ENCODE measurements around the gene NMT1.

Gene NMT1

GRCh38 chr17:45060797-45061605, at the start of gene NMT1:
Gene NMT1, plus strand, starts transcription at chr17:45061317. Its CDS starts 13 bp downstream, at chr17:45061330.
- peak; percentile 88 to 91 for DNase-seq (ENCODE audit: low read depth in 2 of 2)

- DNase-seq (ENCODE audit: low read depth in 2 of 2): no peak
These were observed 49.4 kb upstream of the NMT1 start for GRCh38 chr17:45011767-45012166.

DNA sequence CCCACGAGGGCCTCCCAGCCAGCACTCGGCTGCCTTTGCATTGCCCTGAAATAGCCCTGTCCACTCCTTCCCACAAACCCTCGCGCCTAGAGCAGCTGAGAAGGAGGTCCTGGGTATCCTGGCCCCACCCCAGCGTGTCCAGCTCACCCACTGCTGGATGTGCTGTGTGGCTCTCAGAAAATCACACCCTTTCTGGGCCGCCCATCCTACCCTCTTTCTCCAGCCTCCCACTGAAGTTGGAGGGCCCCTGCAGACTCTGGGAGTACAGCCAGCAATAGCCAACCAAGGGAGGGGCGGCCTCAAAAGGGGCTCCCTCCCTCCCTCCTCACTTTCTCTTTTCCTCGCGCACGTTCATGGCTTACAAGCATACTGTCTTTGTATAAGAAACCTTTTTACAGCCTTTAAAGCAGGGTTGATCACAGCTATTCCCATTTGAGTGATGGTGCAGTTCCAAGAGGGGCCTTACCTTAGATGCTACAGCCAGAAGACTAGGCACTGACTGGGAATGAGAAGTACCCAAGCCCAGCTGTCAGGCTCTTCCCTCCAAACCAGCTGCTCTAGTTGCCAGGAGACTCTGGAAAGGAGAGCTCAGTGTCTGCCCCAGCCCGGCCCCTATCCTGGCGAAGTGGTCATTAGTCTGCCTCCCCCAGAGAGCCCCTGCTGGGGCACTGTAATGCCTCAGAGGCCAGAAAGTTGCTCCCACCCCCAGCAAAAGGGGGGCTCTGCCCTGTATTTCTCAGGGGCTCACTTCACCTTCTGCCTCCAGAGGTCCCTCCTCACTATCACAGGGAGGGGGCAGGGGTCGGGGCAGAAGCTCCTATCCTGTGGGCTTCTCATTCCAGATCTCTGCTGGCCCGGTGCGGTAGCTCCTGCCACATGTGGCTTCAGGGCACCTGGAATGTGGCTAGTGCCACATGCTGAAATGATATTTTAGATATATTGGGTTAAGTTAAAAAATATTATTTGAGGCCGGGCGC, 47.8 kb upstream of the NMT1 start:
- no peak for DNase-seq (ENCODE audit: low read depth in 2 of 2)

DNA sequence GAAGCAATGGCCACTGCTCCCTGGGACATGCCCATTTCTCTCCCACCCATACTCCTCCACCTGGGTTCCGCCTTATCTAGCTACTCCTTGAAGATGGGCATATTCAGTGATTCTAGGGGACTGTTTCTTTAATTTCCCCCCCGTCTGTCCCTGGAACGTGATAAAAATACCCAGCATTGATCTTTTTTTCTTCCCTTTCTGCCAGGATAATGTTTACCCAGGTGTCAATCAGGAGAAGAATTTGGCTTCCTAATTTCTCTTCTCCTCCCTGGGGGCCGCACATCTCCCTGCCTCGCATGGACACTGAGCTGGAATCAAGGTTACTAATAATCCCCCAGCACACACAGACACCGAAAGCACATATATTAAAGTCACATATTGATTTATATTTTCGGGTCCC, 44.9 kb upstream of the NMT1 start:
- DNase-seq (ENCODE audit: low read depth in 2 of 2): no peak

DNA sequence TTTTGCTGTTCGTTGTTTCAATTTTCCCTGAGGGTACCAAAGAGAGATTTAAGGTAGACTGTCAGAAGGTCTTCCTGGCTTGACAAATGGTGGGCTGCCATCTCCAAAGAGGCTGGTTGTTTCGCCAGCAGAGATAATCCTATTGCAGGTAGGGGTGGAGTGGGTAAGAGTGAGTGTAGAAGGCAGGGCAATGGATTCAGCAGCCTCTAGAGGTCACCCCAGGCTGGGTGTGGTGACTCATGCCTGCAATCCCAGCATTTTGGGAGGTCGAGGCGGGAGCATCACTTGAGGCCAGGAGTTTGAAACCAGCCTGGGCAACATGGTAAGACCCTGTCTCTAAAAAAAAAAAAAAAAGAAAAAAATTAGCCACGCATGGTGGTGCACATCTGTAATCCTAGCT, 44.3 kb upstream of the NMT1 start:
- DNase-seq (ENCODE audit: low read depth in 2 of 2): no peak

DNA sequence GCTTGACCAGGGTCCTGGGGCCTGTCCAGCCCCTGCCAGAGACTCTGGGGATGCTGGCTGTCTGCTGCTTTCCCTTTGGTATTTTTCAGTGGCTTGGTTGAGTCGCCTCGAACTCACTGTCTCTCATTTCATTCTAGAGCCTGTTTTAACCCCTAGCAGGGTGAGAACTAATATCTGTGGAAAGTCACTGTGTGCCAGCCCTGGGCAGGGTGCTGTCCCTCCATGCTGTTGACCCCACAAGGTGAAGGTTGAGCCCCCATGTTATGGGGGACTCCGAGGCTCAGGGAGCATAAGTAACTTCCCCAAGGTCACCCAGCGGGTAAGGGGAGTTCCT, 42.6 kb upstream of the NMT1 start:
- DNase-seq (ENCODE audit: low read depth in 2 of 2): no peak

DNA sequence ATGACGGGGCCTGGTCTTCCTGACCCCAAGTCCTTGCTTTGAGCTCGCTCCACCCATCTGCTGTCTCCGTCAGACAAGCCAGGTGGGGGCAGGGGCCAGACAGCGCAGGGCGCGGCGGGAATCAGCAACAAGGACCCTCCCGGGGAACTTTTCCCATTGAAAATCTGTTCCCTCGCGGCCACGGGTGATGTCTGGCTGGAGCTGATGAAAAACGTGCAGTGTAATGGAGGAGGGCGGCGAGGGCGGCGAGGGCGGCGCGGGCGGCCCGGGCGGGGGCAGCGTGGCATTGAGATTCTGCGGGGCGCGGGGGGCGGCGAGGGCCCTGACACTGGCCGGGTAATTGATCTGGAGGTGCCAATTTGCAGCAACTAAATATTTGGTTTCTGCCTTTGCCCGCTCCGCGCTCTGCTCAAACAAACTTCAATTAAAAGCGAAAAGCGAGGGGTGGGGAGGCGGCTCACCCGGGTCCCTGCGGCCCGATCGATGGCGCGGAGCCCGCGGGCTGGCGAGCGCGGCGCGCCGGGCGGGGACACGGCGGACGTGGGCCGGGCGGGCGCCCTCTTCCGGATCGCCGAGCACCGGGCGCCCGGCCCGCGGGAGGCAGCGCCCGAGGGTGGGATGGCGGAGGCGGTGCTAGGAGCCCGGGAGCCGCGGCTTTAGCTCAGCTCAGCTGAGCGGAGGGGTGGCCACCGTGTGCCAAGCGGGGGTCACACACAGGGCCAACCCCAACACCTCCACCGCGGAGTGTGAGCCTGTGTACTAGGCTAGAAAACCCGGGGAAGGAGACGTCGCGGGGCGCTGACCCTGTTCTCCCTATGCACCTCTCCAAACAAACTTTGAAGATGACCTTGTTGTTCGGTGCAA, 42.0 kb upstream of the NMT1 start:
- peak; percentile 9 to 42 for DNase-seq (ENCODE audit: low read depth in 2 of 2)

DNA sequence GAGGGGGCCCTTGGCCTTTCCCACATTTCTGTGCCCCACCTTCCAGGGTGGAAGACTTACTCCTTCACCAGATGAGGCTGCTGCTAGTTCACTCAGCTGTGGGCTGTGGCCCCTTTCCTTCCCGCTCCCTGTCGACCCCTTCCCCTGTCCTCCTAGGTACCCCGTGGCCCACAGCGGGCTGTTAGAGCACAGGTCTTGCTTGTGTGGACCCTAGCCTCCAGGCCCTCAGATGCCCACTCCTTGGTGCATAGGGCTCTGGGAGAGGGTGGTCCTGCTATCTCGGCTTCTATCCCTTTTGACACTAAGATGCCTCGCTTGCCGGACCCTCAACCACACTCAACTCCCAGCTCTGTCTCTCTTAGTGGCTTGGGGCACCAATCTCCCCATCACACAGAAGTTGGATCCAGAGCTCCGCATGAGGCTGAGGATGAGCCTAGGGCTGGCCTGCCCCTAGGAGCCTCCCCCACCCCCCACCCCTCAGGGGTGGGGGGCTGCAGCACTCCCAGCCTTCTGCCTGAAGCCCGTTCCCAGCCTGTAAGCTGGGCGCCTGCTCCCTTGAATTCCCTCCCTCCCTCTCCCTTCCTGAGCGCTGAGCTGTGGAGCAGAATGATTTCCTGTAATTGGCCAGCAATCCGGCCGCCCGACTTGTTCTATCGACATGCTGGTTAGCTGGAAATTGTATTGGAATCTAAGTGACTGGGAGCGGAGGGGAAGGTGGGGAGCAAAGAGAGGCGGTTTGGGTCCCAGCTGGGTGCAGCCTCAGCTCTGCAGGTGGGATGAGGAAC, 40.6 kb upstream of the NMT1 start:
- DNase-seq (ENCODE audit: low read depth in 2 of 2): no peak

DNA sequence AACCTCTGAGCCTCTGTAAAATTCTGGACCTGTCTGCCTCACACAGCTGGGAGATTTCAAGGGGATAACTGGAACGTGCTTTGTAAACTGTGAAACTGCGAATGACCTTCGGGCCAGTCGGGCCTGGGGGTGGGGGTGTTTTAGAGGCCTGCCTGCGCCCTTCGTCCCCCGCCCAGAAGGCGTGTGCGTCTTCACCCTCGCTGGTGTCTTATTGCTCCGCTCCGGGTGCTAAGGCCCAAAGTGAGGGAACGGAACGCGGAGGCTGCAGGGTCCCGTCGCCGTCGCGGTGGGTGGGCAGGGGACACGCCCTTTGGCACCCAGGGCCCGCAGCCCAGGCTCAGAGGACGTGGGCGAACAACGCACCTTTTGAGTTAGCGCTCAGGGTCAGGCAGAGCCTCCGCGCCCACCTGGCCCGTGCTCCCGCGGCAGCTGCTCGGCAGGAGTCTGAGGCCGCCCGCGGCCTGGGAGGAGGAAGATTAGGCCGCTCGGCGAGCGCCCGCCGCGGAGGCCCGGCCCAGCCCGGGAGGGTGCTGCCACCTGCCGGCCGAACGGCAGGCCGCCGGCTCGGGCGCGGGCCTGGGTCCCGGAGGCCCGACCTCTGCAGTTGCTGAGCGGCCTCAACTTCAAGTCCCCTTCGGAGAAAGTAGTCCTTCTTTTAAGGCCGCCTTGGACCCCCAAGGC, 39.4 kb upstream of the NMT1 start:
- DNase-seq (ENCODE audit: low read depth in 2 of 2): peak; percentile 51 to 68

GRCh38 chr17:45022288-45022648, 38.8 kb upstream of the NMT1 start:
- DNase-seq (ENCODE audit: low read depth in 2 of 2): no peak

DNA sequence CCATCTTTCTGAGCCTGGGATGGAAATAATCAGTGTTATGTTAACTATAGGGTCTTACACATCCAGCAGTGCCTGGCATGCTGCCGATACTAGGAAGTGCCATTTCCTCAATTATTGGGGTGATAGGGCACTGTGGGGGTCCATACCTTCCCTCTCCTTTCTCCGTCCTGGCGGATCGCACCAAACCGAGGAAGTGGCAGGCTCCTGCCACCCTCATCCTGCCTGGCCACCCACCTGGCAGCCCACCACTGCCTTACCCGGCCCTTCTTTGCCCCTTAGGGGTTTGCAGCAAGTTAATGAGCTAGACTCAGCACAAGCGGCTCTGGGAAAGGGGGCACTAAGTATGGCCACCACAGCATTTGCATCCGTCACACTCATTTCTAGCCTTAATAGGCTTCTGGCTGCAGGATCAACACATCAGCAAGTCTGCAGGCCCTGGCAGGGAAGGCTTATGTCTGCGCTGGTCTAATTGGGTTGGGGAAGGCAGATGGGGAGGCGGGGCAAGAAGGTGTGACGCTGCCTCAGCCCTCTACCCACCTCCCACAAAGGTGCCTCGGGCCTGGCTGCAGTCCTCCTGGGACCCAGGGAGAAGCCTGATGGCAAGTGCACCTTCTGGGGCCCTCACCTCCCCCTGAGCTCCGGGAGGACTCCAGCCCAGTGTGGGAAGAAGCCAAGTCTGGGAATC, 38.3 kb upstream of the NMT1 start:
- no peak for DNase-seq (ENCODE audit: low read depth in 2 of 2)

DNA sequence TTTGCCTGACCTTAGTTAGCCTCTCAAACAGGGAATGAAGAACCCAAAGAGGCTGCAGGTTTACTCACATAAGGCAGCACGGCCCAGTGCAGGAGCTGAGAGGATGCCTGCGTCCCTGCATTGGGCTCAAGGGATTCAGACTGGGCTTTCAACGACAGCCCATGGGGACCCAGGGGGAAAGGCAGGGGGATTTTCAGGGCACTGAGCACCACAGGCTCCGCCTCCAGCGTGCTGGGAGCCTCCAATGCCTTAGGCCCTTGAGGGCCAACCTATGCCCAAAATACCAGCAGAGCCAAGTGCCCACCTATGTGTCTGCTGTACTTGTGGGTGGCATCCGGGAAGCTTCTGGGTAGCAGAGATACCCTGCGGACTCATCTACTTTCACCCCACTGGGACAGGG, 32.0 kb upstream of the NMT1 start:
- DNase-seq (ENCODE audit: low read depth in 2 of 2): no peak

- no peak for DNase-seq (ENCODE audit: low read depth in 2 of 2)
These were observed 31.2 kb upstream of the NMT1 start for GRCh38 chr17:45029758-45030423.

- no peak for DNase-seq (ENCODE audit: low read depth in 2 of 2)
These were observed 30.4 kb upstream of the NMT1 start for GRCh38 chr17:45030733-45031132.

DNA sequence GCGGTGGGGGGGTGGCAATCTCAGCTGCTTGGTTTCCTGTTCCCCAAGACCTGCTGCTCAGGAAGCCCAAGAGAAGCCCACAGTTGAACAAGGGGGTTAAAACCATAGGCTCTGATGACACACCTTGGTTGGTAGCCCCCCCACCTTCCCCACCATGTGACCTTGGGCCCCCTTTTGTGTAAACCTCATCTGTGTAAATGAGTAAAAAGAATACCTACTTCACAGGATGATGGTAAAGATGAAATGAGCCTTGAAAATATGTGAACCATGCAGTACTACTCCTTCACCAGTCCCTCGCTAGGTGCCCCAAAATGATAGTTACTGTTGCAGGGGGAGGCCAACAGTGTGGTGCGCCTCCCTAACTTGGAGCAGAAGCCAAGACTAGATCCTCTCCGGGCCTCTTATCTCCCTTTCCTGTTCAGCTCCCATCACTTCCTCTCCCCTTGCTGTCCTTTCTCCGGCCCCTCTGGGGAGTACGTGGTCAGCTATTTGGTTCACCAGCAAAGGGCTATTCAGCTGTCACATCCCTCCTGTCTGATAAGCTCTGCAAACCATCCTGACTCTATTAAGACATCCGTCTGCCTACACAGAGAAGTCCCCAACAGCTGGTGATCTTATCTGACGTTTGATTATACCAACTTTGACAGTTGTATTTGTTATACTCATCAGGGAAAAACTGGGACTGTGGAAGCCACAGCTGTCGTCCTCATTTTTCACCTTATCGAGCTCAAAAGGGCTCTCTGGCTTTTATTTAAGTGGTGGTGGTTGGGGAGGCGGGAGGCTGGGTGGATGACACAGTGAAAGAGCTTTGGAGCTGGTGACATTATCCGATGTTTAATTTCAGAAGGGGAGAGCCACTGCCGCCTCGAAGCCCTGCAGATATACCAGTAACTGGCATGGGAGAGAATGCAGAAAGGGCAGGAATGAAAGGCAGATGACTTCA, 29.6 kb upstream of the NMT1 start:
- DNase-seq (ENCODE audit: low read depth in 2 of 2): no peak

DNA sequence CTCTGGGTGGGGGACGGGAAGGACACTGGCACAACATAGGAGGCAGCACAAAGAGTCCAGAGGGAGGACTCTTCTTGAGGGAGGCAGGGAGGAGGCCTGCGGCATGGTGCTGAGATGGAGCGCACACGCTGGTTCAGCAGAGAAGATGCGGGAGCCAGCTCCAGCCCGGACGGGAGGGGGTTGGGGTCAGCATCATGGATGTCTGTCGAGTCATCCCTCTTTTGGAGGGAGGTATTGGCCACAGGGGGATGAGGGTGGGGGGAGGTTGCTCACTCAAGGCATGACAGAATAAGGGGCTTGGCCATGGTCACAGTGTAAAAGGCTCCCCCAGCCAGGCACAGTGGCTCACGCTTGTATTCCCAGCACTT, 29.0 kb upstream of the NMT1 start:
- DNase-seq (ENCODE audit: low read depth in 2 of 2): no peak

DNA sequence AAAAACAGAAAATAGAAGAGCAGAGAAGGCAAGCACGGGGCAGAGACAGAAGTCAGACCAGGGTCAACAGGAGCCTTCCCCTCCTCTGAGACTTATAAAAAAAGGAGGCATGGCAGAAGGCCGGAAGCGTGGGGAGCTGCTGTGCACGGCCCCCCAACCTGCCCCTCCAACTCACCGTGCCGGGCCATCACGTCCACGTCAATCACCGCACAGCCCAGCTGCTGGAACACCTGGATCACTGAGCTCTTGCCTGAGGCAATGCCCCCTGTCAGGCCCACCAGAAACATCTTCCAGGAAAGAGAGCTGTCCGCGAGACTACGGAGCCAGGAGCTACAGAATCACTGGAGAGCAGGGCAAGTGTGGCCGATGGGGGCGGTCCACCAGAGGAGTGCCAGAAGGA, 26.5 kb upstream of the NMT1 start:
- no peak for DNase-seq (ENCODE audit: low read depth in 2 of 2)

GRCh38 chr17:45035848-45036247, 25.3 kb upstream of the NMT1 start:
- DNase-seq (ENCODE audit: low read depth in 2 of 2): no peak
